C4-2B (cell line): ENCODE measurements around the gene PARD3B.

ENCODE experiments used
- ZFX ChIP-seq: fragments of 450-650 bp; IDR thresholded peaks from 2 replicates; pipeline ENCODE4 v1.6.1; 2017
- TF ChIP-seq, protein P1 (sequence below): fragments of 450-650 bp; conservative IDR thresholded peaks from 2 replicates; pipeline ENCODE4 v1.5.1; 2017; ENCODE audit warnings: mild to moderate bottlenecking

- TF ChIP-seq, protein P1, sequence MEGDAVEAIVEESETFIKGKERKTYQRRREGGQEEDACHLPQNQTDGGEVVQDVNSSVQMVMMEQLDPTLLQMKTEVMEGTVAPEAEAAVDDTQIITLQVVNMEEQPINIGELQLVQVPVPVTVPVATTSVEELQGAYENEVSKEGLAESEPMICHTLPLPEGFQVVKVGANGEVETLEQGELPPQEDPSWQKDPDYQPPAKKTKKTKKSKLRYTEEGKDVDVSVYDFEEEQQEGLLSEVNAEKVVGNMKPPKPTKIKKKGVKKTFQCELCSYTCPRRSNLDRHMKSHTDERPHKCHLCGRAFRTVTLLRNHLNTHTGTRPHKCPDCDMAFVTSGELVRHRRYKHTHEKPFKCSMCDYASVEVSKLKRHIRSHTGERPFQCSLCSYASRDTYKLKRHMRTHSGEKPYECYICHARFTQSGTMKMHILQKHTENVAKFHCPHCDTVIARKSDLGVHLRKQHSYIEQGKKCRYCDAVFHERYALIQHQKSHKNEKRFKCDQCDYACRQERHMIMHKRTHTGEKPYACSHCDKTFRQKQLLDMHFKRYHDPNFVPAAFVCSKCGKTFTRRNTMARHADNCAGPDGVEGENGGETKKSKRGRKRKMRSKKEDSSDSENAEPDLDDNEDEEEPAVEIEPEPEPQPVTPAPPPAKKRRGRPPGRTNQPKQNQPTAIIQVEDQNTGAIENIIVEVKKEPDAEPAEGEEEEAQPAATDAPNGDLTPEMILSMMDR, result no peak
- TF ChIP-seq ZFX, result no peak
Observed at GRCh38 chr2:205495819-205496218, 950.5 kb downstream of the PARD3B start.
